ENCODE measurements around the gene XRN2. TPM values are rescaled to one million over a fixed set of nuclear protein-coding genes. Genes with fewer than 3 reads are reported as not detected.

XRN2 gene
- polyA plus RNA-seq, 1 experiment, result 120 TPM

DNA sequence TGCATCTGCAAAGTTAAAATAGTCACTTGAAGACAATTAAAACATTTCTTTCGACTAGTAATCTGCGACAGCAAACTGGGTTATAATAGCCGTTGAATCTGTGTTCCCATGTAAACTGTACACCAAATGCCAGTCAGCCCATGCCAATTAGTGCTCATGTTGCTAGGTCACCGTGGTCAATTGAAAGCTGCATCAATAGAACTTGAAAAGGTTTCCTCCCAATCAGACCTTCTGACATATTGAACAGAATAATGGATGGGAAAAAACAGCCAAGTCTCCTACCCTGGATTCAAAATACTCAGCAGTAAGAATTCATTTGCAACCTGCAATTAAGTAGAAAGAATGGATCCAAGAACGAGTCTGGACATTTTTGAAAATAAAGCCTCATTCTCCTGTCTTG lies 83.0 kb downstream of the XRN2 start:
- POLR2A ChIA-PET, result interaction anchor here (0.9 kb wide), 1 partner anchor 83 kb away, joined by 3 read pairs; the partner anchor contains the start of gene XRN2
- Histone ChIP-seq H3K4me3 (ENCODE audit: low read depth, low read length) (no peak overlapping the region), H3K27me3 (ENCODE audit: control insufficient read depth, insufficient read depth, low read length) (peaks cover 1% of the 10 kb centered on the region), H3K27ac (ENCODE audit: low read depth, low read length) (no peak overlapping the region), H3K9me3 (ENCODE audit: control insufficient read depth, insufficient read depth, low read length) (no peaks in the 10 kb centered on the region)
- CTCF ChIA-PET, result no interaction called here
- TF ChIP-seq, protein P1, sequence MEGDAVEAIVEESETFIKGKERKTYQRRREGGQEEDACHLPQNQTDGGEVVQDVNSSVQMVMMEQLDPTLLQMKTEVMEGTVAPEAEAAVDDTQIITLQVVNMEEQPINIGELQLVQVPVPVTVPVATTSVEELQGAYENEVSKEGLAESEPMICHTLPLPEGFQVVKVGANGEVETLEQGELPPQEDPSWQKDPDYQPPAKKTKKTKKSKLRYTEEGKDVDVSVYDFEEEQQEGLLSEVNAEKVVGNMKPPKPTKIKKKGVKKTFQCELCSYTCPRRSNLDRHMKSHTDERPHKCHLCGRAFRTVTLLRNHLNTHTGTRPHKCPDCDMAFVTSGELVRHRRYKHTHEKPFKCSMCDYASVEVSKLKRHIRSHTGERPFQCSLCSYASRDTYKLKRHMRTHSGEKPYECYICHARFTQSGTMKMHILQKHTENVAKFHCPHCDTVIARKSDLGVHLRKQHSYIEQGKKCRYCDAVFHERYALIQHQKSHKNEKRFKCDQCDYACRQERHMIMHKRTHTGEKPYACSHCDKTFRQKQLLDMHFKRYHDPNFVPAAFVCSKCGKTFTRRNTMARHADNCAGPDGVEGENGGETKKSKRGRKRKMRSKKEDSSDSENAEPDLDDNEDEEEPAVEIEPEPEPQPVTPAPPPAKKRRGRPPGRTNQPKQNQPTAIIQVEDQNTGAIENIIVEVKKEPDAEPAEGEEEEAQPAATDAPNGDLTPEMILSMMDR (IDR thresholded peaks at IDR 0.05; ENCODE audit: low read depth, low read length), result no peak
- no peak for DNase-seq (ENCODE audit: low read depth, low spot score)

DNA sequence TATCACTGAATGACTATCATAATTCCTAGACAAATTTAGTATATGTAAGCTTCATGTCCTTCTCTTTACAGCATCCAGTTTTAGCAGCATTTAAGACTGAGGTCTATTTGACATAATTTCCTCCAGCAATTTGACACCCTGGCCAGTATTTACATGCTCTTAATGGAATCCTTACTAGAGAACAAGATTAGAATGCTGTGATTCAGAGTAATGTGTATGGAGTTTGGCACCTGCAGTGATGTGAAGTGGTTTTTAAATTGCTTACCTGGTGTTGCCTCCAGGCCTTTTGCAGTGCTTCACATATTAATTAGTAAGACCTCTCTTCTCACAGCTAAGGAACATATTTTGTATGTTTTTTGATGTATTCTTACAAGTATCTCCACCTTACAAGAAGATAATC lies 84.4 kb downstream of the XRN2 start:
- H3K9me3 ChIP-seq (ENCODE audit: control insufficient read depth, insufficient read depth, low read length), result no peaks in the 10 kb centered on the region
- CTCF ChIA-PET, result no interaction called here
- no peak overlapping the region for H3K4me3 ChIP-seq (ENCODE audit: low read depth, low read length)
- TF ChIP-seq, protein P1 (IDR thresholded peaks at IDR 0.05; ENCODE audit: low read depth, low read length), result no peak
- DNase-seq (ENCODE audit: low read depth, low spot score), result no peak
- POLR2A ChIA-PET, result no interaction called here
- no peak overlapping the region for H3K27ac ChIP-seq (ENCODE audit: low read depth, low read length)
- peaks cover 12% of the 10 kb centered on the region for H3K27me3 ChIP-seq (ENCODE audit: control insufficient read depth, insufficient read depth, low read length)

DNA sequence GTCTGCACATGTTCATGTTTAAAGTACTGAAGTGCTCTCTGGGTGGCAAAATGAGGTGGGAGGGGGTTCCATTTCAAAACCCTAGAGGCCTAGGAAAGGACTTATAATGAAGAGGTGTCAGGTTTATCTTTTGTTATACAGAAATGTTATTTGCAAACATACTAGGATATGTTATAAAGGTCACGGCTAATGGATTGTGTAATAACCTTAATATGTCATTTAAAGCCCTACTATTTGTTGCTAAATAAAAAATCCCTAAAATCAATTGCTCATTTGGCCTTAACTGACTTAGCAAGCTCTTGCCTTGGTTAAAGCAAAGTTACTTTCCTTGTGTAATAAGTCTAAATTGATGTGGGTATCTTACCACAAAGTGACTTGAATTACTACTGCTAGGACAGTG lies 85.4 kb downstream of the XRN2 start:
- H3K27me3 ChIP-seq (ENCODE audit: control insufficient read depth, insufficient read depth, low read length), result peaks cover 23% of the 10 kb centered on the region
- no peak overlapping the region for H3K4me3 ChIP-seq (ENCODE audit: low read depth, low read length)
- ChIA-PET POLR2A (no interaction called here), CTCF (interaction anchor here (4.2 kb wide), 1 partner anchor 152 kb away, joined by 33 read pairs; no protein-coding TSS in a partner anchor)
- H3K9me3 ChIP-seq (ENCODE audit: control insufficient read depth, insufficient read depth, low read length), result no peaks in the 10 kb centered on the region
- TF ChIP-seq, protein P1 (IDR thresholded peaks at IDR 0.05; ENCODE audit: low read depth, low read length), result no peak
- no peak overlapping the region for H3K27ac ChIP-seq (ENCODE audit: low read depth, low read length)
- DNase-seq (ENCODE audit: low read depth, low spot score), result no peak

DNA sequence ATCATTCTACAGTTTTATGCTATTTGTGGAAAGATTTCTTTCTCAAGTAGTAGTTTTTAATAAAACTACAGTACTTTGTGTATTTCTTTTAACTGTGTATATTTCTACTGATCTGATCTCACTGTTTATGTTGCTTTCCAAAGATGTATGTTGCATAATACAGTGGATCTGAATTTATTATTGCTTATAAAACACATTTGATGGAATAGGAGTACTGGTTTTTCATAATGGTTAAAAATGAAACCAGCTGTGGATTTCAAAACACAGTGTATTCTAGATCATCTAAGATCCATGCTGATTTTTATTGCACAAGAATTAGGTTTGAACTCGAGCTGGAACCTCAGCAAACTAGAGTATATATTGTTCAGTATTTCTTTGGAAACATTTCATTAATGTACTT lies 86.2 kb downstream of the XRN2 start:
- ChIA-PET POLR2A (interaction anchor here (0.5 kb wide), 1 partner anchor 24 kb away, joined by 5 read pairs; no protein-coding TSS in a partner anchor), CTCF (interaction anchor here (4.2 kb wide), 1 partner anchor 153 kb away, joined by 33 read pairs; no protein-coding TSS in a partner anchor)
- Histone ChIP-seq H3K27me3 (ENCODE audit: control insufficient read depth, insufficient read depth, low read length) (peaks cover 31% of the 10 kb centered on the region), H3K27ac (ENCODE audit: low read depth, low read length) (no peak overlapping the region), H3K9me3 (ENCODE audit: control insufficient read depth, insufficient read depth, low read length) (no peaks in the 10 kb centered on the region), H3K4me3 (ENCODE audit: low read depth, low read length) (no peak overlapping the region)
- DNase-seq (ENCODE audit: low read depth, low spot score), result peak; percentile 6
- TF ChIP-seq, protein P1 (IDR thresholded peaks at IDR 0.05; ENCODE audit: low read depth, low read length), result no peak

DNA sequence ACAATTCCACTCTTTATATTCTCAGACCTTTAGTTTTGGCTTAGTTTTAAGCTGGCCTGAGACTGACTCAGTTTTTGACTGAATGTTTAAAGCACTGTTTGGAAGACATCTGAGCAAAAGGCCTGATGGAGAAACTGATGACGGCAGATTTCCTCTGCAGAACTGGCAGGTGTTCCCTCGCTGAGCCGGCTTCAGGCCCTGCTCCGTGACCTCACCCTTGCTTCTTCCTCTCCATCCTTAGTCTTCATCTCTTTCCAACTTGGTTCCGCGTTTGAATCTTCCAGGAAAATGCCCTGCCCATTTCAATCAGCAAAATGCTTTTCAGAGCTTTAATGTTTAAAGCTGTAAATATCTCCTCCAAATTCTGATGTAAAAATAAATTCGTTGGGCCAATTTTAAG lies 87.6 kb downstream of the XRN2 start:
- H3K27ac ChIP-seq (ENCODE audit: low read depth, low read length), result no peak overlapping the region
- H3K27me3 ChIP-seq (ENCODE audit: control insufficient read depth, insufficient read depth, low read length), result peaks cover 45% of the 10 kb centered on the region
- no peaks in the 10 kb centered on the region for H3K9me3 ChIP-seq (ENCODE audit: control insufficient read depth, insufficient read depth, low read length)
- ChIA-PET POLR2A (no interaction called here), CTCF (interaction anchor here (4.2 kb wide), 1 partner anchor 155 kb away, joined by 33 read pairs; no protein-coding TSS in a partner anchor)
- H3K4me3 ChIP-seq (ENCODE audit: low read depth, low read length), result no peak overlapping the region
- TF ChIP-seq, protein P1 (IDR thresholded peaks at IDR 0.05; ENCODE audit: low read depth, low read length), result no peak
- no peak for DNase-seq (ENCODE audit: low read depth, low spot score)

Data from AG04450 (cell line).